Neural cell (in vitro differentiated cells): ENCODE measurements around the gene ANKMY1. TPM values are rescaled to one million over a fixed set of nuclear protein-coding genes. Genes with fewer than 3 reads are reported as not detected.

Experiments used
- H2AFZ ChIP-seq: fragments of 200-600, 300-800 bp; sonication (generic), shearing (Covaris generic); 2 replicates; pipeline ENCODE4 v1.6.0; 2014; ENCODE audit warnings: low read depth, mild to moderate bottlenecking, antibody characterized with exemption, low read length, moderate library complexity
- H3F3A ChIP-seq: fragments of 200-600 bp; shearing (Covaris generic); 2 replicates; pipeline ENCODE4 v1.6.1; 2016; ENCODE audit warnings: mild to moderate bottlenecking, moderate library complexity, mixed read lengths, antibody characterized with exemption, low read length; ENCODE audit not compliant: insufficient read depth, poor library complexity, severe bottlenecking
- H3K27ac ChIP-seq: fragments of 200-600, 300-800 bp; sonication (generic), shearing (Covaris generic); 2 replicates; pipeline ENCODE4 v1.5.1; 2014; ENCODE audit warnings: mild to moderate bottlenecking, low read length, moderate library complexity
- H3K27me3 ChIP-seq: fragments of 300-800, 200-600 bp; sonication (generic), shearing (Covaris generic); 2 replicates; pipeline ENCODE4 v1.6.0; 2014; ENCODE audit warnings: mild to moderate bottlenecking, low read depth, low read length, moderate library complexity; ENCODE audit not compliant: insufficient read depth
- H3K36me3 ChIP-seq: fragments of 300-800, 200-600 bp; sonication (generic), shearing (Covaris generic); 2 replicates; pipeline ENCODE4 v1.5.1; 2014; ENCODE audit warnings: mild to moderate bottlenecking, antibody characterized with exemption, low read length, moderate library complexity; ENCODE audit not compliant: insufficient read depth
- H3K4me2 ChIP-seq: fragments of 300-800, 200-600 bp; sonication (generic), shearing (Covaris generic); 2 replicates; pipeline ENCODE4 v1.6.0; 2014; ENCODE audit warnings: mild to moderate bottlenecking, low read length
- H3K4me3 ChIP-seq: fragments of 300-800, 200-600 bp; sonication (generic), shearing (Covaris generic); 2 replicates; pipeline ENCODE4 v1.5.1; 2014; ENCODE audit warnings: mild to moderate bottlenecking, low read length, moderate library complexity
- H3K79me2 ChIP-seq: fragments of 200-600 bp; shearing (Covaris generic); replicated peaks from 2 replicates; pipeline ENCODE4 v1.6.0; 2014; ENCODE audit warnings: mild to moderate bottlenecking, low read length, moderate library complexity; ENCODE audit not compliant: insufficient read depth
- H3K9ac ChIP-seq: fragments of 300-800, 200-600 bp; sonication (generic), shearing (Covaris generic); 2 replicates; pipeline ENCODE4 v1.6.1; 2016; ENCODE audit warnings: mild to moderate bottlenecking, low read length, mixed read lengths
- H3K9me2 ChIP-seq: fragments of 200-600 bp; shearing (Covaris generic); 2 replicates; pipeline ENCODE4 v1.6.1; 2016; ENCODE audit warnings: mild to moderate bottlenecking, low read length, mixed read lengths; ENCODE audit not compliant: insufficient read depth
- H3K9me3 ChIP-seq: fragments of 200-600, 300-800 bp; sonication (generic), shearing (Covaris generic); 2 replicates; pipeline ENCODE4 v1.6.1; 2016; ENCODE audit warnings: mild to moderate bottlenecking, mixed run types, low read length, moderate library complexity, mixed read lengths
- H4K20me1 ChIP-seq: fragments of 200-600 bp; shearing (Covaris generic); 2 replicates; pipeline ENCODE4 v1.6.1; 2016; ENCODE audit warnings: mild to moderate bottlenecking, mixed run types; ENCODE audit not compliant: insufficient read depth
- CTCF ChIP-seq: fragments of 450-650 bp; IDR thresholded peaks from 2 replicates; pipeline ENCODE4 v1.5.1; 2014; ENCODE audit warnings: antibody characterized with exemption, mild to moderate bottlenecking, moderate library complexity; ENCODE audit not compliant: poor library complexity, severe bottlenecking
- EP300 ChIP-seq: fragments of 450-650 bp; conservative IDR thresholded peaks from 2 replicates; pipeline ENCODE4 v1.6.1; 2014; ENCODE audit warnings: antibody characterized with exemption, mild to moderate bottlenecking, moderate library complexity; ENCODE audit not compliant: poor library complexity, severe bottlenecking
- EZH2 ChIP-seq: fragments of 200-600, 300-800 bp; shearing (Covaris generic), sonication (generic); IDR thresholded peaks from 2 replicates; pipeline ENCODE4 v1.6.1; 2014; ENCODE audit warnings: antibody characterized with exemption, low read length, borderline replicate concordance, mild to moderate bottlenecking; ENCODE audit not compliant: insufficient read depth, poor library complexity, severe bottlenecking
- MXI1 ChIP-seq: fragments of 450-650 bp; conservative IDR thresholded peaks from 2 replicates; pipeline ENCODE4 v1.6.1; 2014; ENCODE audit warnings: antibody characterized with exemption, mild to moderate bottlenecking; ENCODE audit not compliant: poor library complexity, severe bottlenecking
- POLR2AphosphoS5 ChIP-seq: IDR thresholded peaks from 2 replicates; pipeline ENCODE4 v1.6.1; 2012
- RAD21 ChIP-seq: fragments of 450-650 bp; conservative IDR thresholded peaks from 2 replicates; pipeline ENCODE4 v1.6.1; 2014; ENCODE audit warnings: antibody characterized with exemption, mild to moderate bottlenecking, moderate library complexity
- REST ChIP-seq: IDR thresholded peaks from 2 replicates; pipeline ENCODE4 v1.6.1; 2012; ENCODE audit warnings: borderline replicate concordance
- SMC3 ChIP-seq: fragments of 450-650 bp; conservative IDR thresholded peaks from 2 replicates; pipeline ENCODE4 v1.6.1; 2014; ENCODE audit warnings: antibody characterized with exemption, mild to moderate bottlenecking, moderate library complexity; ENCODE audit not compliant: poor library complexity
- TAF1 ChIP-seq: IDR thresholded peaks from 2 replicates; pipeline ENCODE4 v1.6.1; 2012; ENCODE audit warnings: low read depth
- polyA plus RNA-seq: library from polyadenylated mRNA; depleted of rRNA; stranded (reverse); fragments of >200 nt; gene quantifications from 2 replicates; pipeline ENCODE4 v1.2.3, GENCODE V29; 2014

The ANKMY1 gene
- polyA plus RNA-seq, 1 donor from 2014 or later, result 6.6 TPM

DNA sequence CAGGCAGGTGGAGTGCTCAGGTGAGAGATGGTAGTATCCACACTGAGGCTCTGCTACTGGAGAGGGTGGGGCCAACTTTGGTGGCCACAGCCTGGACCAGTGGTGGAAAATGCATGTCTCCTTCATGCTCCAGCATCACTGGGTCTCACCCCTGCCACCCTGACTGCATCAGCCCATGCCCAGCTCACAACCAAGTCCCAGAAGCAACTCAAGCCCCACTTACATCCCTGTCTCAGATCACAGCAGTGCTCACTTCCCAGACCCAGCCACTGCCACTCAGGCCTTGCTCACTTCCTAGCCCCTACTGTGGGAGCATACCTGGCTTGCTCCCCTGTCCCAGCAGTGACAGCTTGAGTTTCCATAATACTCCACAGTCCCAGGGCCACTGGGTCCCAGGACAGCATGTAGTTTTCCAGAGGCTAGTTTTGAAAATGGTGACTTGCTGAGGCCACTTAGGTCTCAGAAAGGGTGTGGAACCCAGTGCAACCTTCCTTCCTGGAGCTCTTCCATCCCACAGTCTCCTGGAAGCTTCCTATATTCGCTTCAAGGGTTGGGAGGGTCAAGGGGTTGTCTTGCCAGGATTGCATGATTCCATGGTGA lies 63.5 kb downstream of the ANKMY1 start:
- Histone ChIP-seq H3K27me3 (no peaks in the 10 kb centered on the region), H2AFZ (no peak overlapping the region), H3K79me2 (no peaks in the 10 kb centered on the region), H3K36me3 (no peaks in the 10 kb centered on the region), H3K9me3 (peaks cover 6% of the 10 kb centered on the region), H3K9ac (no peak overlapping the region), H4K20me1 (no peaks in the 10 kb centered on the region), H3K9me2 (no peaks in the 10 kb centered on the region), H3F3A (no peaks in the 10 kb centered on the region), H3K4me2 (no peak overlapping the region), H3K4me3 (no peak overlapping the region), H3K27ac (no peak overlapping the region)
- no peak for TF ChIP-seq EP300
- TF ChIP-seq EZH2, result no peak
- TF ChIP-seq RAD21, result no peak
- no peak for TF ChIP-seq REST
- TF ChIP-seq MXI1, result no peak
- no peak for TF ChIP-seq POLR2AphosphoS5
- no peak for TF ChIP-seq TAF1
- TF ChIP-seq SMC3, result no peak
- TF ChIP-seq CTCF, result no peak

GRCh38 chr2:240491483-240491882 lies 66.3 kb downstream of the ANKMY1 start:
- no peak overlapping the region for H2AFZ ChIP-seq
- H3K36me3 ChIP-seq, result no peaks in the 10 kb centered on the region

More at GRCh38 chr2:240491483-240491882, 66.3 kb downstream of the ANKMY1 start:
- Histone ChIP-seq H4K20me1 (no peaks in the 10 kb centered on the region), H3K79me2 (no peaks in the 10 kb centered on the region), H3K27me3 (no peaks in the 10 kb centered on the region), H3K9ac (no peak overlapping the region), H3K27ac (no peak overlapping the region), H3K9me3 (peaks cover 6% of the 10 kb centered on the region), H3K4me3 (no peak overlapping the region), H3F3A (no peaks in the 10 kb centered on the region), H3K9me2 (no peaks in the 10 kb centered on the region), H3K4me2 (no peak overlapping the region)
- TF ChIP-seq CTCF, result no peak
- no peak for TF ChIP-seq SMC3
- no peak for TF ChIP-seq MXI1
- no peak for TF ChIP-seq REST
- TF ChIP-seq EZH2, result no peak
- TF ChIP-seq POLR2AphosphoS5, result no peak
- TF ChIP-seq RAD21, result no peak
- no peak for TF ChIP-seq EP300
